ENCODE data around the gene ITPK1. TPM values are rescaled to one million over a fixed set of nuclear protein-coding genes. Genes with fewer than 3 reads are reported as not detected.
A peak's percentile ranks its signal among the peaks of the same experiment; 100 is the strongest.
"Not testable (repeated sequence)": the region's sequence is repeated elsewhere in the genome, so short reads cannot be mapped to it uniquely, and the experiment has no call there.

ITPK1 gene
- total RNA-seq, 2 donors from 2014 or later, result 53.4 to 61.8 TPM

DNA sequence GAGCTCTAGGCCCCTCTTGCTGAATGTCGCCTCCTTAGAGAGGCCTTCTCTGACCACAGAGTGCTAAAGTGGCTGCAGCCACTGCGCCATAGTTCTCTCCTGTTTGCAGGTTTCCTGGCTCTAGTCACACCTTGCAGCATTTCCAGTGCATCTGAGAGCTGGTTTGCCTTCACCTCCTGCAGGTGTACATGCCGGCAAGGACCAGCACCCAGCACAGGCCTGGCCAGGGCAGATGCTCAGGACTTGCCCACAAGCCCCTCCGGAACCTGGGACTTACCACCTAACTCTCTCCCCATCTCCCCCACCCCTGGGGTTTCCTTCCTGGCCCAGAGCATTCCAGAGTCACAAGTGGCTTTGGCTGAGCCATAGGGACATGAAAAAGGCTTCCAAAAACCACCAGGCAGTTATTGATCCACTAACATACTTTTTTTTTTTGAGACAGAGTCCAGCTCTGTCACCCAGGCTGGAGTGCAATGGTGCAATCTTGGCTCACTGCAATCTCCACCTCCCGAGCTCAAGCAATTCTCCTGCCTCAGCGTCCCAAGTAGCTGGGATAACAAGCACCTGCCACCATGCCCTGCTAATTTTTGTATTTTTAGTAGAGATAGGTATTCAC, 9.1 kb downstream of the ITPK1 start:
- DNase-seq, result no peak
- H3K36me3 Mint-ChIP-seq (ENCODE audit: insufficient read depth in 2 of 2), result peaks cover 0 to 3% of the 10 kb centered on the region in 2 donors
- H3K27ac Mint-ChIP-seq, result peak overlapping the region; percentile 33
- no peak for ATAC-seq (replicated peaks in 1 of 2)
- H3K27me3 Mint-ChIP-seq (ENCODE audit: low read depth), result no peaks in the 10 kb centered on the region
- H3K4me3 Mint-ChIP-seq, result no peak overlapping the region
- H3K9me3 Mint-ChIP-seq, result no peaks in the 10 kb centered on the region
- H3K4me1 Mint-ChIP-seq (ENCODE audit: low read depth), result peaks cover 32% of the 10 kb centered on the region

DNA sequence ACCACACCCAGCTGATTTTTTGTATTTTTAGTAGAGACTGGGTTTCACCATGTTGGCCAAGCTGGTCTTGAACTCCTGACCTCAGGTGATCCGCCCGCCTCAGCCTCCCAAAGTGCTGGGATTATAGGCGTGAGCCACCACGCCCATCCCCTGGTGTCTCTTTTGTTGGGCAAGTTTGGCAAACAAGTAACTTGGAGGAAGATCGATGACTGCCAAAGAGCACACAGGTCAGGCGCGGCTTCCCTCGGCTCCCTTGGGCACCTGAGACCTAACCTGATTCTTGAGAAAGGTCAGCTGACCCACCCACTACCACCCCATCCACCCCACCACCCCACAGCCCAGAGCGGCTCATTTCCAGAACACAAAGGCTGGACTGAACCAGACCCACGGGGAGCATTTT, 9.9 kb downstream of the ITPK1 start:
- peaks cover 32% of the 10 kb centered on the region for H3K4me1 Mint-ChIP-seq (ENCODE audit: low read depth)
- not testable (repeated sequence) for H3K27me3 Mint-ChIP-seq (ENCODE audit: low read depth); DNase-seq; H3K4me3 Mint-ChIP-seq; ATAC-seq (replicated peaks in 1 of 2); H3K36me3 Mint-ChIP-seq (ENCODE audit: insufficient read depth in 2 of 2); H3K9me3 Mint-ChIP-seq
- peak overlapping the region; percentile 28 for H3K27ac Mint-ChIP-seq

GRCh38 chr14:93105362-93105761, 10.4 kb downstream of the ITPK1 start:
- DNase-seq, result no peak
- no peak for ATAC-seq (replicated peaks in 1 of 2)
- Mint-ChIP-seq H3K4me1 (ENCODE audit: low read depth) (peaks cover 32% of the 10 kb centered on the region), H3K27ac (no peak overlapping the region), H3K4me3 (peak overlapping the region in 1 of 2 donors; percentile 6), H3K36me3 (ENCODE audit: insufficient read depth in 2 of 2) (peaks cover 0 to 3% of the 10 kb centered on the region in 2 donors), H3K27me3 (ENCODE audit: low read depth) (no peaks in the 10 kb centered on the region), H3K9me3 (no peaks in the 10 kb centered on the region)

GRCh38 chr14:93104961-93105360, 10.8 kb downstream of the ITPK1 start:
- no peak for ATAC-seq (replicated peaks in 1 of 2)
- no peaks in the 10 kb centered on the region for H3K36me3 Mint-ChIP-seq (ENCODE audit: insufficient read depth in 2 of 2)
- DNase-seq, result no peak
- H3K27ac Mint-ChIP-seq, result no peak overlapping the region
- peak overlapping the region; percentile 6 to 85 for H3K4me3 Mint-ChIP-seq
- H3K4me1 Mint-ChIP-seq (ENCODE audit: low read depth), result peaks cover 32% of the 10 kb centered on the region
- H3K9me3 Mint-ChIP-seq, result no peaks in the 10 kb centered on the region
- no peaks in the 10 kb centered on the region for H3K27me3 Mint-ChIP-seq (ENCODE audit: low read depth)

GRCh38 chr14:93103392-93104080, 12.2 kb downstream of the ITPK1 start:
- DNase-seq (peak; percentile 80 to 82), ATAC-seq (replicated peaks in 1 of 2) (peak; percentile 95 to 98)
- no peaks in the 10 kb centered on the region for H3K27me3 Mint-ChIP-seq (ENCODE audit: low read depth)
- H3K36me3 Mint-ChIP-seq (ENCODE audit: insufficient read depth in 2 of 2), result no peaks in the 10 kb centered on the region
- peaks cover 24% of the 10 kb centered on the region for H3K4me1 Mint-ChIP-seq (ENCODE audit: low read depth)
- no peaks in the 10 kb centered on the region for H3K9me3 Mint-ChIP-seq
- H3K4me3 Mint-ChIP-seq, result peak overlapping the region; percentile 84 to 85
- H3K27ac Mint-ChIP-seq, result peak overlapping the region; percentile 92

DNA sequence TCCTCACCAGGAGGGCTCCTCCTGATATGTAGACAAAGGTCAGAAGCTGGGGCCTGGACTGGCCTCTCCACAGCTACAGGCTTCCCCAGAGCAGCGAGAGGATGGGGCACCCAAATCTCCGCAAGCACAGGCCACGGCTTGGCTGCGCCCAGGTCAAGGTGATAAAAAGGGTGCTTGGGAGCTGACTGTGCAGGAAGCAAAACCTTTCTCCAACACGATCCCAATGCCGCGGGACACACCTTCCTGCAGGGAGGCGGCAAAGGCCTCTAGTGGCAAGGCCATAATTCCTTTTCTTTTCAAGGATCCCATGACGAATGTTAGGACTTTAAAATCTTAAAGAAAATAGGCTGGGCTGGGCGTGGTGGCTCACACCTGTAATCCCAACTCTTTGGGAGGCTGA, 13.6 kb downstream of the ITPK1 start:
- Mint-ChIP-seq H3K9me3 (no peaks in the 10 kb centered on the region), H3K4me3 (no peak overlapping the region), H3K4me1 (ENCODE audit: low read depth) (peaks cover 20% of the 10 kb centered on the region), H3K27ac (no peak overlapping the region), H3K27me3 (ENCODE audit: low read depth) (no peaks in the 10 kb centered on the region), H3K36me3 (ENCODE audit: insufficient read depth in 2 of 2) (no peaks in the 10 kb centered on the region)
- no peak for ATAC-seq (replicated peaks in 1 of 2)
- DNase-seq, result no peak

- no peaks in the 10 kb centered on the region for H3K27me3 Mint-ChIP-seq (ENCODE audit: low read depth)
- H3K4me3 Mint-ChIP-seq, result no peak overlapping the region
- H3K36me3 Mint-ChIP-seq (ENCODE audit: insufficient read depth in 2 of 2), result no peaks in the 10 kb centered on the region
- no peaks in the 10 kb centered on the region for H3K9me3 Mint-ChIP-seq
- no peak for DNase-seq
- H3K4me1 Mint-ChIP-seq (ENCODE audit: low read depth), result peaks cover 24% of the 10 kb centered on the region
- H3K27ac Mint-ChIP-seq, result no peak overlapping the region
- no peak for ATAC-seq (replicated peaks in 1 of 2)
These were observed 14.5 kb downstream of the ITPK1 start for GRCh38 chr14:93101181-93101580.

DNA sequence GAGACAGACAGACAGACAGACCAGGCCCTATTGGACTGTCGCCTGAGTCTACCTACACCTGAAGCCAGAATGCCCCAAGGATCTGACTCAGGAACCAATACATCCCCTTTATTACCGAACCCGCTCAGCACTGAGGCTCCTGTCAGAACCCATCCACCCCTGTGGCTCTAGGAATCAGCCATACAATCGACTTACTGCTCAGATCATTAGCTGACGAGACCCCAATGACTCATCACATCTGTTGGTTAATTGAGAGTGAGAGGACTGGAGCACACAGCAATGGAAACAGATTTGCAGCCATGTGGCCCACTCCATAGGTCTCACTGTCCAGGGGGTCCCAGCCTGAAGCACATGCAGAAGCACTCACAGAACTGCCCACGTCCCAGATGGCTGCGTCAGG, 15.2 kb downstream of the ITPK1 start:
- H3K4me3 Mint-ChIP-seq, result no peak overlapping the region
- H3K27me3 Mint-ChIP-seq (ENCODE audit: low read depth), result no peaks in the 10 kb centered on the region
- ATAC-seq (replicated peaks in 1 of 2), result no peak
- H3K4me1 Mint-ChIP-seq (ENCODE audit: low read depth), result peaks cover 24% of the 10 kb centered on the region
- no peaks in the 10 kb centered on the region for H3K36me3 Mint-ChIP-seq (ENCODE audit: insufficient read depth in 2 of 2)
- no peak overlapping the region for H3K27ac Mint-ChIP-seq
- no peaks in the 10 kb centered on the region for H3K9me3 Mint-ChIP-seq
- DNase-seq, result no peak

GRCh38 chr14:93100100-93100499, 15.6 kb downstream of the ITPK1 start:
- Mint-ChIP-seq H3K4me3 (no peak overlapping the region), H3K9me3 (no peaks in the 10 kb centered on the region), H3K27ac (no peak overlapping the region), H3K36me3 (ENCODE audit: insufficient read depth in 2 of 2) (no peaks in the 10 kb centered on the region), H3K4me1 (ENCODE audit: low read depth) (peaks cover 25% of the 10 kb centered on the region), H3K27me3 (ENCODE audit: low read depth) (no peaks in the 10 kb centered on the region)
- ATAC-seq (replicated peaks in 1 of 2) (no peak), DNase-seq (no peak)

DNA sequence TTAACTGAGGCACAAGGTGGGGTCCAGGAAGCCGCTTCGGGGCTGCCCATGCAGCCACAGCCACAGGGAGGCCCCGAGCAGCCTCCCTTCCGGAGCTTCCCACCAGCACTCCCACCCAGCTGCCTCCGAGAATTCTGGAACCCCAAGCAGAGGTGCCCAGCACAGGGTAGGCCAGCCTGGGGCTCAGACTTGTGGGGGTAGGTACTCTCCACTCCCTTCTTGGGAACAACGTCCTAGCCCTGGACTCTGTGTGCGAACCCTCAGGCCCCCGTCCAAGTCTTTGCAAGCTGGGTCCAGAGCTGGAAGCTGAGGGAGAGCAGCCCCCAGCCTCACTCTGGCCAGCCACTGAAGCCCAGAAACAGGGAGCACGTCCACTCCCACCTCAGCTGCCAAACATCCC, 16.1 kb downstream of the ITPK1 start:
- no peaks in the 10 kb centered on the region for H3K27me3 Mint-ChIP-seq (ENCODE audit: low read depth)
- H3K4me1 Mint-ChIP-seq (ENCODE audit: low read depth), result peaks cover 25% of the 10 kb centered on the region
- no peak for ATAC-seq (replicated peaks in 1 of 2)
- no peak for DNase-seq
- H3K36me3 Mint-ChIP-seq (ENCODE audit: insufficient read depth in 2 of 2), result no peaks in the 10 kb centered on the region
- no peak overlapping the region for H3K4me3 Mint-ChIP-seq
- no peaks in the 10 kb centered on the region for H3K9me3 Mint-ChIP-seq
- H3K27ac Mint-ChIP-seq, result no peak overlapping the region

DNA sequence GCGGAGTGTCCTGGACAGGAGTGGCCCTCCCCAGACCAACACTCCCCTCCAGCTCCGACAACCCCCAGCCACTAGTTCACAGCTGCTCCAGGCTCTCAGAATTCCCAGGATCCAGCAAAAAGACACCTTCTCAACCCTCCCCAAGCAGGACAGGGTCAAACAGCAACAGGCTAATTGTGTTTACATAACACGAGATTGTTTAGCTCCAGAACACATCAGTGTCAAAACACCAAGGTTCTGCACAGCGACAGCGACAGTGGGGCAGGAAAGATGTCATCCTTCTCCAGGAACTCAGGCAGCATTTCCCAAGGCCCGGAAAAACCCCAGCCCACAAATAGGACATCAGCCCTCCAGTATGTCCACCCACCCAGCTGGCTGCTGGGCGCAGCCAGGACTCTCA, 16.5 kb downstream of the ITPK1 start:
- Mint-ChIP-seq H3K27ac (no peak overlapping the region), H3K36me3 (ENCODE audit: insufficient read depth in 2 of 2) (no peaks in the 10 kb centered on the region), H3K27me3 (ENCODE audit: low read depth) (no peaks in the 10 kb centered on the region), H3K9me3 (no peaks in the 10 kb centered on the region), H3K4me1 (ENCODE audit: low read depth) (peaks cover 22% of the 10 kb centered on the region), H3K4me3 (no peak overlapping the region)
- ATAC-seq (replicated peaks in 1 of 2) (no peak), DNase-seq (no peak)

GRCh38 chr14:93096691-93097322, 18.9 kb downstream of the ITPK1 start:
- no peak for DNase-seq
- H3K27ac Mint-ChIP-seq, result no peak overlapping the region
- ATAC-seq (replicated peaks in 1 of 2), result no peak
- H3K4me1 Mint-ChIP-seq (ENCODE audit: low read depth), result peaks cover 11% of the 10 kb centered on the region
- H3K36me3 Mint-ChIP-seq (ENCODE audit: insufficient read depth in 2 of 2), result no peaks in the 10 kb centered on the region
- H3K4me3 Mint-ChIP-seq, result no peak overlapping the region
- H3K9me3 Mint-ChIP-seq, result no peaks in the 10 kb centered on the region
- H3K27me3 Mint-ChIP-seq (ENCODE audit: low read depth), result no peaks in the 10 kb centered on the region

DNA sequence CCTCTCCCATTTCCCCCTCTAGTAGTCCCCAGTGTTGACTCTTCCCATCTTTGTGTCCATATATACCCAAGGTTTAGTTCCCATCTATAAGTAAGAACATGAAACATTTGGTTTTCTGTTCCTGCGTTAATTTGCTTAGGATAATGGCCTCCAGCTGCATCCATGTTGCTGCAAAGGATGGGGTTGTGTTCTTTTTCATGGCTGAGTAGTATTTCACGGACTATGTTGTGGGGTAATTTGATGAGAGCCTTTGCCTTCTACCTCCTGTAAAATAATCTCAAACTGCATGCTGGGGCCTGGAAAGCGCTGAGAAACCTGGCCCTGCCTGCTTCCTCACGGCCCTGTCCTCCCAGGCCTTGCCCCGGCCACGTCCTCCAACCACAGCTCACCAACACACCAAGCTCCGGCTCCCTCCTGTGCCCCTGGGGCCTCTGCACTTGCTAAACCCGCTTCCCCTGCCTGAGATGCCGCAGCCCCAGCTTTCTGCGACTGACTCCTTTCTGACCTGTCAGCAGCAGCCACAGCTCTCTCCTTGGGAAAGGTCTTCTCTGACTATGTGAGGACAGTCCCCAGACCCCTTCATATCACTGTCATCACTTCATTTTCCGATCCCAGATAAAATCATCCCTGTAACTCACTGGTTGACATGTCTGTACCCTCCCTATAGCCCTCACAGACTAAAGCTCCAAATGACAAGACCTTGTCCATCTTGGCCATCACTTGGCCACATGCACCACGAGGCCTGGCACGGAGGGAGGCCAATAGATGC, 19.8 kb downstream of the ITPK1 start:
- no peak overlapping the region for H3K4me3 Mint-ChIP-seq
- H3K27ac Mint-ChIP-seq, result no peak overlapping the region
- no peaks in the 10 kb centered on the region for H3K9me3 Mint-ChIP-seq
- H3K4me1 Mint-ChIP-seq (ENCODE audit: low read depth), result peaks cover 11% of the 10 kb centered on the region
- ATAC-seq (replicated peaks in 1 of 2) (no peak), DNase-seq (no peak)
- H3K36me3 Mint-ChIP-seq (ENCODE audit: insufficient read depth in 2 of 2), result no peaks in the 10 kb centered on the region
- no peaks in the 10 kb centered on the region for H3K27me3 Mint-ChIP-seq (ENCODE audit: low read depth)

All from activated T-cell treated with anti-CD3 and anti-CD28 coated beads, Interleukin-2, amount 50 U/mL, for 72 hours (primary cell).